Measurements from ENCODE around the gene M1AP. TPM values are rescaled to one million over a fixed set of nuclear protein-coding genes. Genes with fewer than 3 reads are reported as not detected.

The M1AP gene
- total and polyA plus RNA-seq, 5 donors: 0.07 to 1.1 (median 0.31) TPM; not detected in 1

Other genes with a start within 250 kb of the M1AP start
- gene C2orf81, start 226.7 kb downstream of the M1AP start, total RNA-seq: 1 to 10 TPM in 3 of 4 donors, under 1 TPM in 1; 0.88 to 1.6 (median 1.1) TPM
- 1.00 TPM for gene C2orf81, start 226.7 kb downstream of the M1AP start, polyA plus RNA-seq
- gene WDR54, start 226.6 kb downstream of the M1AP start, total RNA-seq: 1 to 10 TPM; 3.4 to 4.5 (median 3.5) TPM
- 3.4 TPM for gene WDR54, start 226.6 kb downstream of the M1AP start, polyA plus RNA-seq
- gene RTKN, start 206.4 kb downstream of the M1AP start, total RNA-seq: 10 to 100 TPM; 21.5 to 27.9 (median 25.9) TPM
- gene RTKN, start 206.4 kb downstream of the M1AP start, polyA plus RNA-seq: 16.2 TPM
- gene INO80B, start 193.2 kb downstream of the M1AP start, total RNA-seq: 10 to 100 TPM; 19.2 to 22.9 (median 20.7) TPM
- gene INO80B, start 193.2 kb downstream of the M1AP start, polyA plus RNA-seq: 16.8 TPM
- gene WBP1, start 189.9 kb downstream of the M1AP start, total RNA-seq: 10 to 100 TPM; 48.9 to 60.0 (median 56.7) TPM
- gene WBP1, start 189.9 kb downstream of the M1AP start, polyA plus RNA-seq: 63.1 TPM
- 10 to 100 TPM; 23.4 to 25.1 (median 24.5) TPM for gene MOGS, start 182.9 kb downstream of the M1AP start, total RNA-seq
- gene MOGS, start 182.9 kb downstream of the M1AP start, polyA plus RNA-seq: 19.9 TPM
- gene MRPL53, start 175.7 kb downstream of the M1AP start, total RNA-seq: 100 to 1,000 TPM; 116 to 157 (median 131) TPM
- 107 TPM for gene MRPL53, start 175.7 kb downstream of the M1AP start, polyA plus RNA-seq
- 10 to 100 TPM in 2 of 4 donors, 1 to 10 TPM in 2; 7.5 to 11.1 (median 9.4) TPM for gene CCDC142, start 165.3 kb downstream of the M1AP start, total RNA-seq
- gene CCDC142, start 165.3 kb downstream of the M1AP start, polyA plus RNA-seq: 5.5 TPM
- 10 to 100 TPM; 11.3 to 12.3 (median 11.8) TPM for gene TTC31, start 165.2 kb downstream of the M1AP start, total RNA-seq
- gene TTC31, start 165.2 kb downstream of the M1AP start, polyA plus RNA-seq: 11.4 TPM
- 1 to 10 TPM in 1 of 4 donors, under 1 TPM in 3; 0.51 to 1.2 (median 0.85) TPM for gene LBX2, start 148.7 kb downstream of the M1AP start, total RNA-seq
- 0.52 TPM for gene LBX2, start 148.7 kb downstream of the M1AP start, polyA plus RNA-seq
- 10 to 100 TPM; 20.5 to 38.7 (median 25.6) TPM for gene PCGF1, start 140.6 kb downstream of the M1AP start, total RNA-seq
- gene PCGF1, start 140.6 kb downstream of the M1AP start, polyA plus RNA-seq: 20.9 TPM
- gene TLX2, start 133.9 kb downstream of the M1AP start, total RNA-seq: not detected
- 0.05 TPM for gene TLX2, start 133.9 kb downstream of the M1AP start, polyA plus RNA-seq
- gene DQX1, start 122.1 kb downstream of the M1AP start, total RNA-seq: not detected
- gene DQX1, start 122.1 kb downstream of the M1AP start, polyA plus RNA-seq: not detected
- gene AUP1, start 118.6 kb downstream of the M1AP start, total RNA-seq: 10 to 100 TPM; 52.3 to 69.6 (median 63.3) TPM
- gene AUP1, start 118.6 kb downstream of the M1AP start, polyA plus RNA-seq: 75.3 TPM
- 10 to 100 TPM; 26.3 to 31.2 (median 28.9) TPM for gene HTRA2, start 118.4 kb downstream of the M1AP start, total RNA-seq
- gene HTRA2, start 118.4 kb downstream of the M1AP start, polyA plus RNA-seq: 27.8 TPM
- gene LOXL3, start 94.4 kb downstream of the M1AP start, total RNA-seq: 1 to 10 TPM; 4.3 to 8.3 (median 6.7) TPM
- 2.4 TPM for gene LOXL3, start 94.4 kb downstream of the M1AP start, polyA plus RNA-seq
- 1 to 10 TPM; 7.1 to 8.6 (median 7.5) TPM for gene DOK1, start 93.6 kb downstream of the M1AP start, total RNA-seq
- gene DOK1, start 93.6 kb downstream of the M1AP start, polyA plus RNA-seq: 3.7 TPM
- 1 to 10 TPM; 3.7 to 5.3 (median 4.2) TPM for gene SEMA4F, start 5.9 kb upstream of the M1AP start, total RNA-seq
- 1.7 TPM for gene SEMA4F, start 5.9 kb upstream of the M1AP start, polyA plus RNA-seq
- 1 to 10 TPM; 2.0 to 6.0 (median 2.8) TPM for gene HK2, start 185.8 kb upstream of the M1AP start, total RNA-seq
- 2.9 TPM for gene HK2, start 185.8 kb upstream of the M1AP start, polyA plus RNA-seq